Heart right ventricle (tissue), 16 donors: ENCODE data around the gene UQCRQ. TPM values are rescaled to one million over a fixed set of nuclear protein-coding genes. Genes with fewer than 3 reads are reported as not detected.

Experiments
- ATAC-seq, 8 donors: fragments of 200-7000 bp; cut with Tn5 transposase; one replicate each; pipeline ENCODE4 v1.9.1; 2020; ENCODE audit warnings: mild to moderate bottlenecking in 8 of 8, moderate library complexity in 8 of 8, moderate number of reproducible peaks in 1 of 8
- DNase-seq, 2 donors: peaks; one replicate each; pipeline ENCODE4 v3.0.0-alpha.2; 2020
- H3K27ac ChIP-seq, 10 donors: fragments of 200-600 bp; sonication (generic) in 2 of 10; one replicate each; pipeline versions ENCODE4 v1.5.0 to v1.8.0; 2020 to 2022; ENCODE audit warnings: mild to moderate bottlenecking in 3 of 10
- H3K27me3 ChIP-seq, 7 donors: fragments of 200-600 bp; one replicate each; pipeline ENCODE4 v1.8.0; 2021 to 2022; ENCODE audit warnings: mild to moderate bottlenecking in 2 of 7
- H3K36me3 ChIP-seq, 9 donors: fragments of 200-600 bp; sonication (generic) in 1 of 9; one replicate each; pipeline versions ENCODE4 v1.5.0 to v1.8.0; 2020 to 2022; ENCODE audit warnings: mild to moderate bottlenecking in 2 of 9
- H3K4me1 ChIP-seq, 9 donors: fragments of 200-600 bp; sonication (generic) in 1 of 9; one replicate each; pipeline versions ENCODE4 v1.5.0 to v1.8.0; 2020 to 2022; ENCODE audit warnings: mild to moderate bottlenecking in 4 of 9
- H3K4me3 ChIP-seq, 10 donors: fragments of 200-600 bp; sonication (generic) in 2 of 10; one replicate each; pipeline versions ENCODE4 v1.5.0 to v1.8.0; 2020 to 2022; ENCODE audit warnings: mild to moderate bottlenecking in 7 of 10, moderate library complexity in 2 of 10
- H3K9me3 ChIP-seq, 11 donors: fragments of 200-600 bp in 10 of 11; sonication (generic) in 2 of 11; one replicate each; pipeline versions ENCODE4 v1.5.0 to v1.8.0; 2013 to 2022; ENCODE audit warnings: mild to moderate bottlenecking in 2 of 11, control low read depth in 1 of 11, moderate library complexity in 1 of 11
- WGBS, 2 donors: extraction: QIAGEN DNeasy Blood & Tissue Kit; methylation state at CpG; one replicate each; pipeline ENCODE4 v1.1.7; 2013; ENCODE audit warnings: inconsistent platforms in 1 of 2; 5-methylcytosine and 5-hydroxymethylcytosine counted together
- intact Hi-C, 10 donors: fragments of 100-400 bp; cut with DNase I; formaldehyde crosslinking; loops; one replicate each; pipeline versions ENCODE4 v1.11.1 to v1.14.2; 2022
- polyA plus RNA-seq, 2 donors: library from polyadenylated mRNA; stranded (reverse); fragments of 200-250 nt; gene quantifications; one replicate each; pipeline ENCODE4 v1.2.3, GENCODE V29; 2013
- total RNA-seq, 10 donors: library from RNA; stranded (reverse); fragmentation: NEBNext Ultra II Directional in 3 of 10; extraction: Animal tissue kit (Norgen Biotek cat#: 25700) in 3 of 10; gene quantifications; one replicate each; pipeline versions ENCODE4 v1.2.1 to v1.2.4, GENCODE V29; 2021 to 2023
- TF ChIP-seq, protein P1 (sequence below), 9 donors: fragments of 200-600 bp; sonication (generic) in 2 of 9; IDR thresholded peaks; one replicate each; pipeline versions ENCODE4 v1.5.0 to v1.8.0; 2021 to 2022; ENCODE audit warnings: antibody characterized with exemption in 9 of 9, mild to moderate bottlenecking in 5 of 9, moderate library complexity in 1 of 9
- donor health status: Arrhythmogenic right ventricular cardiomyopathy.
- donor health status: ischemic (EF 13 %, LVEDD 7.1; RV severe dilation, severe dysfunction).
- donor health status: healthy with polysubstance abuse.
- donor health status: DM: no; HTN: yes; CAD: no.
- donor health status: DM: no; HTN: no; CAD: no.
- donor health status: ischemic (EF 25% LVEDD 6.9; RV normal size, moderate dysfunction).
- donor health status: ischemic (EF 25% LVEDD 5.7; RV mildly dilated, moderate dysfunction).
- donor health status: healthy.
- donor health status: DM: yes; HTN: yes; CAD: no.
- donor health status: Ischemic cardiomyopathy.
- donor health status: ischemic (EF 35%, LVEDD 5.7; RV mildly dilated, moderate dysfunction).
- donor health status: nonischemic (EF 11% LVEDD 7.7; RV severe dilation, severe dysfunction).
- donor health status: DM: yes; HTN: yes; CAD: no.
- donor health status: PGD.
- donor health status: ischemic (EF 29% LVEDD 5.4; RV normal size, mild dysfunction).
- donor health status: nonischemic (EF 23%, LVEDD 6.1; RV moderate dilation, normal function).

Gene UQCRQ
- total and polyA plus RNA-seq, 12 donors, result 824 to 1,962 (median 1,664) TPM

DNA sequence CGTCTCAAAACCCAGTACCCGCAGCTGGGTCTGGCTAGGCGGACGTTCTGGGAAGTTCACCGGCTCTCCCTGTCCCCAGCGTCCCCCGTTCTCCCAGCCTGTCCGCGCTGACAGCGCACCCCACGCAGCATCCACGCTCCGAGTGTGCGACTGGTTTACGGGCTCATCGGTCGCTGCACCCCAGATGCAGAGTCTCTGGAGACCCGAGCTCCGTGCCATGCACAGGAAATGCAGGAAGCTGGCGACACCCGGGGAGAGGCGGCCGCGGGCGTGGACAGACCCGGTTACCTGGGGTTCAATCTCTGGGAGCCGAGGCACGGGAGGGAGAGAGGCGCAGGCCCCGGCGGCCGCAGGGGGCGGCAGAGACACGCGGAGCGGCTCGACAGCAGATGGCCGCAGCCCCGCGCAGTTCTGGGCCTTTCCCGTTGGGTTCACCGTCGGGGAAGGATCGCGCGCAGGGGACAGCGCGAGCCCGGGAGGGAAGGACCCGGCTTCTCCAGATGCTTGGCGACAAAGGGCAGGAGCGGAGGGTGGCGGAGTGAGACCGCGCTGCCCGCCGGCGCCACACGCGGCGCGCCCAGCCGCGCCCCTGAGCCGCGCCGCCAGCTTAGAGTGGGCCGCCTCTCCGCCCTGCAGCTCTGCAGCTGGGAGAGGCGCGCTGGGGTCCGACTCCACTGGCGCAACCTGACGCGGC is 36.6 kb upstream of the UQCRQ start:
- peaks cover 6 to 33% (median 19%) of the 10 kb centered on the region in 9 donors for H3K4me1 ChIP-seq
- peaks cover 0 to 5% (median 0%) of the 10 kb centered on the region in 9 donors for H3K36me3 ChIP-seq
- TF ChIP-seq, protein P1, sequence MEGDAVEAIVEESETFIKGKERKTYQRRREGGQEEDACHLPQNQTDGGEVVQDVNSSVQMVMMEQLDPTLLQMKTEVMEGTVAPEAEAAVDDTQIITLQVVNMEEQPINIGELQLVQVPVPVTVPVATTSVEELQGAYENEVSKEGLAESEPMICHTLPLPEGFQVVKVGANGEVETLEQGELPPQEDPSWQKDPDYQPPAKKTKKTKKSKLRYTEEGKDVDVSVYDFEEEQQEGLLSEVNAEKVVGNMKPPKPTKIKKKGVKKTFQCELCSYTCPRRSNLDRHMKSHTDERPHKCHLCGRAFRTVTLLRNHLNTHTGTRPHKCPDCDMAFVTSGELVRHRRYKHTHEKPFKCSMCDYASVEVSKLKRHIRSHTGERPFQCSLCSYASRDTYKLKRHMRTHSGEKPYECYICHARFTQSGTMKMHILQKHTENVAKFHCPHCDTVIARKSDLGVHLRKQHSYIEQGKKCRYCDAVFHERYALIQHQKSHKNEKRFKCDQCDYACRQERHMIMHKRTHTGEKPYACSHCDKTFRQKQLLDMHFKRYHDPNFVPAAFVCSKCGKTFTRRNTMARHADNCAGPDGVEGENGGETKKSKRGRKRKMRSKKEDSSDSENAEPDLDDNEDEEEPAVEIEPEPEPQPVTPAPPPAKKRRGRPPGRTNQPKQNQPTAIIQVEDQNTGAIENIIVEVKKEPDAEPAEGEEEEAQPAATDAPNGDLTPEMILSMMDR (IDR thresholded peaks at IDR 0.05), result peak in 8 of 9 donors; percentile 88 to 98 (median 93)
- peak; percentile 78 to 80 for DNase-seq
- peak; percentile 88 to 94 (median 90) for ATAC-seq
- intact Hi-C loops, result loop anchor here (1.0 to 10.0 kb wide), 9 partner anchors 37 to 455 kb away; partner anchors contain the start of genes GDF9 (in 8 of the 10) and UQCRQ (in 8 of the 10)
- peak overlapping the region; percentile 55 to 92 (median 86) for H3K27ac ChIP-seq
- peak overlapping the region; percentile 46 to 89 (median 77) for H3K4me3 ChIP-seq
- H3K9me3 ChIP-seq, result no peaks in the 10 kb centered on the region
- H3K27me3 ChIP-seq, result peaks cover 0 to 62% (median 0%) of the 10 kb centered on the region in 7 donors
- WGBS, 2 donors, result 3 to 5% methylated on average over 66 to 75 of the region's 75 CpGs

DNA sequence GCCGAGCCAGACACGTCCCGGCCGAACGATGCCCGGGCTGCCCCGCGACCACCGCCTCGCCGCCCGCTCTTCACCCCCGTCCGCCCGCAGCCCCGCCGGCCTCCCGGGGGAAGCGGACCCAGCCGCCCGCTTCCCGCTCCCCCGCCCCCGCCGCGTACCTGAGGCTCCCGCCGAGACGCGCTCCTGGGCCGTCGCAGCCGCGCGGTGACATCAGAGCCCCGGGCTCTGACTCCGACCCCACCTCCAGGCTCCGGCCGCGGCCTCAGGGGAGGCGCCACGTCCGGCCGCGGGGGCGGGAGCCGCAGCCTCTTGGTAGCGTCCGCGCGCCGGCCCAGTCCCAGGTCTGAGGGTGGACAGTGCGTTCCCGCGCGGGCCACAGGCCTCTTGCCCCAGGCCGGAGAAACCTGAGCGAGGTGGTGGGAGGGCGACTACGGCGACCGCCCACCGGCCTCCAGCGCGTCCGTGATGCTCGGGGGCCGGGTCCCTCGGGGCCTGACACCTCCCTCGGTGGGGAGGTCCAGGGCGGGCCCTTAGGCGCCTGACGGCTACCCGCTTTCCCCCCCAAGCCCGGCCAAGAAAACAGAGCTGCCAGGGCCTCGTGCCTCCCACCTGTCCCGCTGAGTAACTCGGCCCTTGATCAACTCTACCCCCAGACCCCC is 35.9 kb upstream of the UQCRQ start, which contains the start of gene SHROOM1:
Gene SHROOM1, minus strand, starts transcription at position 212 of the 659 bp plus-strand sequence. CDS start 4,507 bp downstream, outside the sequence.
- Histone ChIP-seq H3K27me3 (peaks cover 0 to 57% (median 0%) of the 10 kb centered on the region in 7 donors), H3K4me1 (peaks cover 6 to 33% (median 19%) of the 10 kb centered on the region in 9 donors), H3K27ac (peak within 1 kb of the TSS; percentile 55 to 92 (median 86)), H3K36me3 (no peaks in the 10 kb centered on the region), H3K4me3 (peak within 1 kb of the TSS; percentile 46 to 89 (median 77)), H3K9me3 (no peaks in the 10 kb centered on the region)
- 5 to 6% methylated on average over 73 to 78 of the region's 78 CpGs for WGBS, 2 donors
- intact Hi-C loops, result loop anchor here in 9 of 10 donors (1.0 to 10.0 kb wide), 6 partner anchors 36 to 214 kb away; partner anchors contain the start of genes GDF9 (in 8 of the 9) and UQCRQ (in 8 of the 9)
- peak; percentile 66 to 71 for DNase-seq
- peak; percentile 77 to 89 (median 84) for ATAC-seq
- TF ChIP-seq, protein P1 (IDR thresholded peaks at IDR 0.05), result no peak

DNA sequence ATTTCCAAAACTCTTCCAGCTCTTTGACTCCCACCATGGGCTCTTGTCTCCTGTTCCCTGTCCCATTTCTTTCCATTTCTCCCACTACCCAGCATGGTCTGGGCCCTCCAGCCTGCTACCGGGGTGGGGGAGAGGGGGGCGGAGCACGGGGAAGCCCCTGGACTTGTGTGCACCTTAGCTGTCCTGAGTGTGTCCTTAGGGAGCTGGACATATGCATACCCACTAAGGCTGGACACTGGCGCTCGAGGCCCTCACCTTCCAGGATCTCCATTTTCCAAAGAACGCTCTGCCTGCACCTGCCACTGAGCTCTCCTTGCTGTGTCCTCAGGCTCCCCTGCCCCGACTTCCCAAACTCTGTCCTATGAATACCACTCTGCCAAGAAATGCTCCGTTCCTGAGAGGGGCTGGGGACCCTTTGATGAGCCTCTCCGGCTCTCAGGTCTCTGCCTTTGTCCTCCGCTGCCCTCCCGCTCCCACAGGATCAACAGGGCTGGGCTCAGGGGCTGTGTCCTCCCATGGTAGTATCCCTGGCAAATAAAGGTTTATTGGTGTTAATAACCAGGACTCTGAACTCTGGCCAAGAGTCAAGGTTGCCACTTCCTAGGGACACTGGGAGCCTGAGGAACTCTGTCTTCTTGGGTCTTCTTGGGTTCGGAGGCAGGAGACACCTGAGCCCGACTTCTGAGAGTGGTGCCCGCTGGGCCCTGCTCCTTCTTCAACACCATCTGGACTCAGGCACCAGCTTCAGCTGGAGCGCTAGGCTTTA is 35.2 kb upstream of the UQCRQ start:
- intact Hi-C loops, result loop anchor here in 9 of 10 donors (2.0 to 10.0 kb wide), 5 partner anchors 36 to 214 kb away; partner anchors contain the start of genes GDF9 (in 8 of the 9) and UQCRQ (in 8 of the 9)
- Histone ChIP-seq H3K9me3 (no peaks in the 10 kb centered on the region), H3K4me1 (peaks cover 6 to 31% (median 15%) of the 10 kb centered on the region in 9 donors), H3K27ac (peak overlapping the region in 9 of 10 donors; percentile 75 to 92 (median 86)), H3K36me3 (no peaks in the 10 kb centered on the region), H3K4me3 (peak overlapping the region in 9 of 10 donors; percentile 46 to 89 (median 77)), H3K27me3 (peaks cover 0 to 49% (median 0%) of the 10 kb centered on the region in 7 donors)
- 83 to 93% methylated on average over 15 of the region's 15 CpGs for WGBS, 2 donors
- TF ChIP-seq, protein P1 (IDR thresholded peaks at IDR 0.05), result no peak
- DNase-seq (no peak), ATAC-seq (no peak)
